Activated CD8-positive, alpha-beta memory T cell treated with anti-CD3 and anti-CD28 coated beads for 48 hours (primary cell): ENCODE results near the gene QSER1.
"Not testable (repeated sequence)": the region's sequence is repeated elsewhere in the genome, so short reads cannot be mapped to it uniquely, and the experiment has no call there.

Experiments used
- DNase-seq, 3 experiments: peaks; one replicate each; pipeline ENCODE4 v3.0.0-alpha.2; 2020; ENCODE audit warnings: low read depth in 2 of 3, low spot score in 2 of 3

Gene QSER1

DNA sequence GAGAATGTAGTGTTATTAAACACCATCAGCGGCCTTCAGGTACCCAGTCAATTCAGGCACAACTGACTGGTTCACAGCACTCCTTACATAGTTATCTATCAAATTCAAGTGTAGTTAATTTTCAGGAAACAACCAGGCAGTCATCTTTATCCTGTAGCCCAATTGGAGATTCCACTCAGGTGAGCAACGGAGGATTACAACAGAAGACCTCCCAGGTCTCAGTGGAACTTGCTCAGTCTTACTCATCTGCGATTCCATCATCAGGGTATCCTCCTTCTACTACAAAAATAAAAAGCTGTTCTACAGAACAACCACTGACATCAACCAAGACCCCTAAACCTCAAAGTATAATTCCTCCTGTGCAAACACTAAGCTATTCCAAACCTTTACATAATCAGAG lies 39.6 kb downstream of the QSER1 start:
- no peak for DNase-seq

DNA sequence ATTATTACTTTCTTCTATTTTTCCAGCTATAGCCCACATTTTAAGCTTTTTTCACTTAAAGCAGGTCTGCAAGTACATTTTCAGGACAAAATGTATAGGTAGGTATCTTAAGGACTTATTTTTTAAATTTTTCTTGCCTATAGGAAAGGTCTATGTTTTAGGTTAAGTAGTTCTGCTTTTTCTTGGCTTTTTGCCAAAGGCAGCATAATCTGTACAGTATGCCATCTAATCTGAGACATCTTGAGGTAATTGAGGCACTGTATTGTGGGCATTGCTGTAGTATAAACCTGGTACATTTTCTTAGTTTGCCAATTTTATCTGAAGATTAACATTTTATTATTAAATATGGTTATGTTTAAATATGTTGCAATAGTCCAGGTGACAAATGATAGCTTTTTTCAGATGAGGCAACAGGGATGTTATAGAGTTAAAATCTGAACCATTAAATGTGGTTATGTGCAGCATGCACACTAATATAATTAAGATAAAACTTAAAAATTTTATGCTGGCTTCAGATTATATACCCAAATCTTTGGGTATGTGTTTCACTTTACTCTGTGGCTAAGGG lies 42.9 kb downstream of the QSER1 start:
- no peak for DNase-seq

DNA sequence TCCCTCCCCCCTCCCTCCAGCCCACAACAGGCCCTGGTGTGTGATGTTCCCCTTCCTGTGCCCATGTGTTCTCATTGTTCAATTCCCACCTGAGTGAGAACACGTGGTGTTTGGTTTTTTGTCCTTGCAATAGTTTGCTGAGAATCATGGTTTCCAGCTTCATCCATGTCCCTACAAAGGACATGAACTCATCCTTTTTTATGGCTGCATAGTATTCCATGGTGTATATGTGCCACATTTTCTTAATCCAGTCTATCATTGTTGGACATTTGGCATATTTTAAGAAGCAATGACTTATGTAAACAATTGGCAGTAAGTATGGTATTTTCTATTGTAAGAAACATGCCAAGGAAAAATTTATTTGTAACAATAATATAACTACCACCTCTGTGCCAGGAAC lies 43.6 kb downstream of the QSER1 start:
- not testable (repeated sequence) for DNase-seq

DNA sequence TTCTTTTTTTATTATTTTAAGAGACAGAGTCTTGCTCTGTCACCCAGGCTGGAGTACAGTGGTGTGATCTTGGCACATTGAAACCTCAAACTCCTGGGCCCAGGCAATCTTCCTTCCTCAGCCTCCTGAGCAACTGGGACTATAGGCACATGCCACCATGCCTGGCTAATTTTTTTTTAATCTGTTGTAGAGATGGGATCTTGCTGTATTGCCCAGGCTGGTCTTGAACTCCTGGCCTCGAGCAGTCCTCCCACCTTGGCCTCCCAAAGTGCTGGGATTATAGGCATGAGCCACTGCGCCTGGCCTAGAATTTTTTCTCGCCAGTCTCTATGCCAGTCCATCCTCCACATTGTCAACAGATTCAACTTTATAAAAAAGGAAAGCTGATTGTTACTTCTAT lies 44.7 kb downstream of the QSER1 start:
- DNase-seq: not testable (repeated sequence)

DNA sequence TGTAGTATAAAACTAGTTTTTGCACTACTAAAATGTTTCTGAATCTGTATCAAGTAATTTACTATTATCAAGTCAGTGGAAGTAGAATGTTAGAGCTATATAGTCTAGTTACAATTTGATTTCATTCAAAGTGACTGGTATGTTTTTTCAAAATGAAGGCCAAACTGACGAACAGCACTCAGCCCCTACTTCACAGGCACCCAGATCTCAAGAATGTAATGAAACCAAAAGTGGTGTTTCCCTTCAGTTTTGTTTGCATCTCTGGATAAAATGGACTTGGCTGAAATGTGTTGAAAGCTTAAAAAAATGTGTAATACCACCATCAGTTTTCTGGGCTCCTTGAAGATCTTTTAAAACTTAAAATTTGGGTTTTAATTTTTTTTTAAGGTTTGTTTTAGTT lies 46.4 kb downstream of the QSER1 start:
- DNase-seq: no peak

DNA sequence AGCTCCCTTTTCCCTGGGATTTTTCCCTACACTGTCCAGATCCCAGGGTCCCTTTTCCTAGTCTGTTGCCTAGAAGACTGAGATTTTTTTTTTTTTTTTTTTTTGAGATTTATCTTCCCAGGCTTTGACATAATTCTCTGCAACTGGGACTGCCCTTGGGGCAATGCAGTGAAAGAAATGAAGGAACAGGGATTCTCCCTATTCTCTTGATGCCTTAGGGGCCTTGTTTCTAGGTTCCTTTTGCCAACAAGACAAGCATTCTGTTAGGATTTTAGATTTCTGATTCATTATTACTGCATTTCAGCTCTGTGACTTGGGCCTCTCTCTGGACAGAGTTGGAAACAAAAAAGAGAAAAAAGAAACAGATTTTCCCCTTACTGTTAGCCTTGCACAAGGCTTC lies 47.3 kb downstream of the QSER1 start:
- no peak for DNase-seq

DNA sequence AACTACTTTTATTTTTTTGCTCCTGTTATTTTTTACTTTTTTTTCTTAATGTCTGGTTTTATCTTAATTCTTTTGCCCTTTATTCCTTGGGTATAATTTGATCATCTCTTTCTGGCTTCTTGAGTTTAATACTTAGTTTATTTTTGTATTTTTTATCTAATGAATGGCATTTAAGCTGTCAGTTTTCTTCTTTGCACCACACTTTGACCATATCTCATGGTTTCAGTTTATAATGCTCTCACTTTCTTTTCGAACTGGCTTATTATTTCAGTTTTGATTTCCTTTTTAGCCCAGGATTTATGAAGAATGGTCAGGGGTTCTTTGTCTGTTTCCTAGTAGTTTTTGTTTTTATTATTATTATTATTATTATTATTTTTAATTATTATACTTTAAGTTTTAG lies 48.3 kb downstream of the QSER1 start:
- DNase-seq: no peak

DNA sequence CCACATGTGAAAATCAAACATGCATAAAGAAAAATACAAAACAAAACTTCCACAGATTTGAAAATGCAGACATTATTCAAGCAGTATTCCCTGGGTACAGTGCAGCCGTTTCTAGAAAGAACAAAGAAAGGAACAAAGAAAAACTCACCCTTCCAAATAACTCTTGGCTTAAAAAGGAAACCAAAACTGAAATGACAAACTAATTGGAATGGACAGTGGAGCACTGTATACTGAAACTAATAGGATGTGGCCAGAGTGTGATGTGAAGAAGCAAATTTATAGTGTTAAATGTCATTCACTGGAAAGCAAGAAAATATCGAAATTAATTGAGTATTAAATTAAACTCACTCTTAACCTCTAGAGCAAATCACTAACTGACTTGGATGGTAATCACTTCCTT lies 55.4 kb downstream of the QSER1 start:
- no peak for DNase-seq

DNA sequence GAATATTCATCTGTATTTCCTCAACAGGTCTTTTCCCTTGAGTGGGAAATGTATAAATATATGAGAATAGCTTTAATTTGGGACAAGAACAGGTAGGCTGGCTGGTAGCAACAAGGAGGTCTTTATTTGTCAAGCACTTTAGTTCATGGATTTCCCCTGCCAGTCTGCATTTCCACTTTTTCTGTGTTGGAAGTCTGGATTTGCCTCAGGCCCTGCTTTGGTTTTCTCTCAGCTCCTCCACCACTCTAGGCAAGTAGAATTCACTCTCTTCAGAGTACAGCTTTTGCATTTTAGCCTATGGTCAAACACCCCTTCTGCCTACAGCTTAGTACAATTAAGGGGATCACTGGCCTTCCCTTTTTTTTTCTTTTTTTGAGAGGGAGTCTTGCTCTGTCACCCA lies 57.1 kb downstream of the QSER1 start:
- no peak for DNase-seq

DNA sequence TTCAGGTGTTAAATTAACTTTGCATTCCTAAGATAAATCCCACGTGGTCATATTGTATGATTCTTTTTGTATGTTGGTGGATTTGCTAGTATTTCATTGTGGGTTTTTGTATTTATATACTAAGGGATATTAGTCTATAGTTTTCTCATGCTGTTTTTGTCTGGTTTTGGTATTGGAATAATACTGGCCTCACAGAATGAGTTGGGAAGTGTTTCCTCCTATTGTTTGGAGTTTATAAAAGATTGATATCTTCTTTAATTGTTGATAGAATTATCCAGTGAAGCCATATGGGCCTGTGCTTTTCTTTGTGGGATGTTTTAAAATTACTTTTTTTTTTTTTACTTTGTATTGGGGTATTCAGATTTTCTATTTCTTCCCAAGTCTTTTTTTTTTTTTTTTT lies 59.8 kb downstream of the QSER1 start:
- no peak for DNase-seq

DNA sequence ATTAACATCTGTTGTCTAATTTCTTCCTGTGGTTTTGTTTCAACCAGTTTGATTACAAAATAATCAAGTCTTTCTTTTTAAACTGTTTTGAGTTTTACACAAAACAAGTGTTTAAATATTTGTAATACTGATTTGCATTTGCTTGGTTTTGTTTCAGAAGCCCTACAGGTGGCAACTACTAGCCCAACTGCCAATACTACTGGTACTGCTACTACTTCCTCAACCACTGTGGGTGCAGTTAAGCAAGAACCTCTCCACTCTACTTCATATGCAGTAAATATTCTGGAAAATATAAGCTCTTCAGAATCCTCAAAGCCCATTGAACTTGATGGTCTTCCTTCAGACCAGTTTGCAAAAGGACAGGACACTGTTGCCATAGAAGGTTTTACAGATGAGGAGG lies 61.1 kb downstream of the QSER1 start:
- DNase-seq: no peak

DNA sequence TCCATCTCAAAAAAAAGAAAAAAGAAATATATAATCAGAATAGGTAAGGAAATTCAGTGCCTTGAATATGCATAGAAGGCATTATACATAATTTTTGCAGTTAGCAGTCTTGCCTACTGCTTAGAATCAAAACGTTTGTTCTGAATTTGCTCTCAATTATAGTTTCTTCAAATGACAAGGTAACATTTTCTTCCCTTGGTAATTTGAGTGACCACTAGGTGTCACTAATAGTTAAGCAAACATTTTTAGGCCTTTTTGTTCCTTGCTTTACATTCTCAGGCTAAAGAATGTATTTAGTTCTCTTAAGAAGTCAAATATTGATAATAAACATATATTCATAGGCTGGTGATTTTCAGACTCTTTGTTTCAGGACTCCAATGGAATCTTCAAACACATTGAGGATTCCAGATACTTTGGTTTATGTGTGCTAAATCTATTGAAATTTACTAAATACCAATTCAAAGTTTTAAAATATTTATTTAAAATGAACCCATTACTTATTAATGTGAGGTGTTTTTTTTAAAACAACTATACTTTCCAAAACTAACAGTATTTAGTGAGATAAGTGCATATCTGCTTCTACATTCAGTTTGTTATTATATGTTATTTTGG lies 68.0 kb downstream of the QSER1 start:
- DNase-seq: no peak

DNA sequence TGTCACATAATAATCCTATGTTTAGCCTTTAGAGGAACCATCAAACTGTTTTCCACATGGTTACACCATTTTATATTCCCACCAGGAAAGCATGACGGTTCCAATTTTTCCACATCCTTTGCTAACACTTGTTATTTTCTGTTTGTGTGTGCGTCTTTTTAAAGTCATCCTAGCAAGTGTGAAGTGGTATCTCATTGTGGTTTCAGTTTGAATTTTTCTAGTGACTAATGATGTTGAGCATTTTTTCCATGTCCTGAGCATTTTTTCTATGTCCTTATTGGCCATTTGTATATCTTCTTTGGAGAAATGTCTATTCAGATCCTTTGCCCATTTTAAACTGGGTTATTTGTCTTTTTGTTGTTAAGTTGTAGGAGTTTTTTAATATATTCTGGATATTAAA lies 69.4 kb downstream of the QSER1 start:
- no peak for DNase-seq

DNA sequence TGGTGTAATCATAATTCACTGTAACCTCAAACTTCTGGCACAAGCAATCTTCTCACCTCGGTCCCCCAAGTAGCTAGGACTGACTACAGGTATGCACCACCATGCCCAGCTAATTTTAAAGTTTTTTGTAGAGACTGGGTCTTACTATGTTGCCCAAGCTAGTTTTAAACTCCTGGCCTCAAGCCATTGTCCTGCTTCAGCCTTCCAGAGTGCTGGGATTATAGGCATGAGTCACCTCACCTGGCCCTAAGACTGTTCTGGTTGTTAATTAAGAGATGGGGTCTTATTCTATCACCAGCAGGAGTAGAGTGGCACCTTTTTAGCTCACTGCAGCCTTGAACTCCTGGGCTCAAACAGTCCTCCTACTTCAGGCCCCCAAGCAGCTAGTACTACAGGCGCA lies 71.1 kb downstream of the QSER1 start:
- no peak for DNase-seq

DNA sequence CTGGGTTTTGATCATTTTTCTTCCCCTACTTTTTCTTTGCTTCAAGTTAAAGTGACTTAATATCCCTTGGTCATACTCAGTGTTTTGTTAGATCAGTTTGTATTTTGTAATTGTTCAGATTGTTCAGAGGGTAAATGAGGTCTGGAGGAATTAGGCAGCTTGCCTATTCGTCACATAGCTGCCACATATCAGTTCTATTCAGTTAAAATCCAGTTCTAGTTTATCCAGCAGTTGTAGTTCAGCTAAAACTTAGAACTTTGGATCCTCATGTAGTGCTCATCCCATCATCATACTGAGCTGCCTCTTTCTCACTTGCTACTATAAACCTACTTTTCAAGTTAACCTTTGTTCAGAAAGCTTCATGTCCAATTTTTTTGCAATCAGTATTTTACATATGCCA lies 75.9 kb downstream of the QSER1 start:
- DNase-seq: no peak

DNA sequence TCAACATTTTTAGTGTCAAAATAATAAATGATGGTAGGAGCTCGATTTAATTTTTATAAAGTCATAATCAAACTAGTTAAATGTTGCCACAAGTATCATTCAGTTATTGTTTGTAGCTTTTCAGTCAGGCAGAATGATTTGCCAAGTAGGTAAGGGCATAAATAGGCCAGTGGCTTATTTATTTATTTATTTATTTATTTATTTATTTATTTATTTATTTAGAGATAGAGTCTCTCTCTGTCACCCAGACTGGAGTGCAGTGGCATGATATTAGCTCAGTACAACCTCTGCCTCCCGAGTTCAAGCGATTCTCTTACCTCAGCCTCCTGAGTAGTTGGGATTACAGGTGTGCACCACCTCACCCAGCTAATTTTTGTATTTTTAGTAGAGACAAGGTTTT lies 79.6 kb downstream of the QSER1 start:
- not testable (repeated sequence) for DNase-seq

DNA sequence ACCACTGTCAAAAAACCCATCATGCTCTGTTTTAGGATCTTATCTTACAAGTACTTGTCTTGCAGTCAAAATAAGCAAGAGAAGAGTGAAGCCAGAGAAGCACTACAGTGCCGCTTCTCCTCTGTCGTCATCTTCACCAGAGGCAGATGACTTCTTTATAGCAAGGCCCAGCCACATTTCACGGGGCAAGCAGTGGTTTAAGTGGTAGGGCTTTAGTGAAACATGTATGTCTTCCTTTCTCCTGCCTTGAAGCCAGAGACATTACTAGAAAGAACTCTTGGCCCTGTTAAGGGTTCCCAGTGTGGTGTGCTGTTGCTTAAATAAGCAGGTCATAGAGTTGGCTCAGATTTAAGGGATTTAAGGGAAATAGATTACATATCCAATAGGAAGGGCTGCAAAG lies 80.2 kb downstream of the QSER1 start:
- no peak for DNase-seq

DNA sequence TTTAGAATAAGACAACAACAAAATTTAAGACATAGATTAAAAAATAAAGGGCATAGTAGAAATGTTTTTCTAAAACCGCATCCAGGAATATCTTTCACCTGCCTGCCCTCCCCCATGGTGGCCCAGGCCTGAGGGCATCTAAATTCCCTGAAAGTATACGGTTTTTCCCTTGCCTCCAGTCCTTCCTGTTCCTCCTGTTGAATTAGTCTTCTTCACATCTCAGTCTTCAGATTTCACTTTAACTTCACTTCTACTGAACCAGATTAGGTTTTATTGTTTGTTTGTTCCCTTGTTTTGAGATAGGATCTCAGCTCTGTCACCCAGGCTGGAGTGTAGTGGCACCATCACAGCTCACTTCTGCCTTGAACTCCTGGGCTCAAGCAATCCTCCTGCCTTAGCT lies 90.0 kb downstream of the QSER1 start:
- DNase-seq: no peak

DNA sequence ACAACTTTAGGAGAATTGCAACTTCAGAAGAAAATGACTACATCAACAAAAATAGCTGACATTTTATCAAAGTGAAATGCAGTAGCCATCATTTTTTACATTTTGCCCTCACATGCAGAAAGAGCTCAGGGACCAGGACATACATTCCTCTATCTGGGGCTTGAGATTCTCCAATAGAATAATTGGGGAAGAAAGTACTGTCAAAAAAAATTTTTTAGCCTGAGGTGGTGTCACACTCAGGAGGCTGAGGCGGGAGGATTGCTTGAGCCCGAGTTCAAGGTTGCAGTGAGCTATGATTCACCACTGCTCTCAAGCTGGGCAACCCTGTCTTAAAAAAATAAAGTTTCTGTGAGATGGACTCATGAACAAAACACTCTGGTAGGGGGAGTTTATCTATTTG lies 90.9 kb downstream of the QSER1 start:
- no peak for DNase-seq

DNA sequence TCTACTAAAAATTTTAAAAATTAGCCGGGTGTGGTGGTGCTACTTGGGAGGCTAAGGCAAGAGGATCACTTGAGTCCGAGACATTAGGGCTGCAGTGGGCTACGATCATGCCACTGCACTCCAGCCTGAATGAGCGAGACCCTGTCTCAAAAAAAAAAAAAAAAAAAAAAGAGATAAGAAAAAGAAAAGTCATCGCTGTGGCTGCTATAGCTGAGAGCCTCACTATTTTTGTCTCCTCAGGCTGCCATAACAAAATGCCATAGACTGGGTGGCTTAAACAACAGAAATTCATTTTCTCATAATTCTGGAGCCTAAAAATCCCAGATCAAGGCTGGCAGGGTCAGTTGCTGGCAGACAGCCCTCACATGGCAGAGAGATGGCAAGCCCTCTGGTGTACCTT lies 93.0 kb downstream of the QSER1 start:
- no peak for DNase-seq

DNA sequence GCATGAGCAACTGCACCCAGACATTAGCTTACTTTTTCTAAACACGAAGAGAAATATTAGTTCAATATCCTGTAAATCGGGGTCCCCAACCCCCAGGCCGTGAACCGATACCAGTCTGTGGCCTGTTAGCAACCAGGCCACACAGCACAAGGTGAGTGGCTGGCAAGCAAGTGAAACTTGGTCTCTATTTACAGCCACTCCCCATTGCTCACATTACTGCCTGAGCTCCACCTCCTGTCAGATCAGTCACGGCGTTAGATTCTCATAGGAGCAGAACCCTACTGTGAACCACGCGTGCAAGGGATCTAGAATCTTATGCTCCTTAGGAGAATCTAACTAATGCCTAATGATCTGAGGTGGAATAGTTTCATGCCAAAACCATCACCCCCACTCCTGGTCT lies 95.2 kb downstream of the QSER1 start:
- no peak for DNase-seq

DNA sequence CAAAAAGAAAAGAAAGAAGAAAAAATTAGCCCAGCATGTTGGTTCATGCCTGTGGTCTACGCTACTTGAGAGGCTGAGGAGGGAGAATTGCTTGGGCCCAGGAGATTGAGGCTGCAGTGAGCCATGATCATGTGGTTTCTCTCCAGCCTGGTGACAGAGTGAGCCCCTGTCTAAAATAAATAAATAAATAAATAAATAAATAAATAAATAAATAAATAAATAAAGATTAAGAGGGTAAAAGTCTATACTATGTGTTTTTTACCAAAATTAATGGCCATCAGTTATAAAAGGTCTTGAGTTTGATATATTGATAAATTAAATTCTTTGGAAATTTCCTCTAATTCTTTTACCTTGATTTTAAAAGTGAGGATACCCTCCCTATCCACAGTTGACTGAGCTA lies 97.9 kb downstream of the QSER1 start:
- no peak for DNase-seq

DNA sequence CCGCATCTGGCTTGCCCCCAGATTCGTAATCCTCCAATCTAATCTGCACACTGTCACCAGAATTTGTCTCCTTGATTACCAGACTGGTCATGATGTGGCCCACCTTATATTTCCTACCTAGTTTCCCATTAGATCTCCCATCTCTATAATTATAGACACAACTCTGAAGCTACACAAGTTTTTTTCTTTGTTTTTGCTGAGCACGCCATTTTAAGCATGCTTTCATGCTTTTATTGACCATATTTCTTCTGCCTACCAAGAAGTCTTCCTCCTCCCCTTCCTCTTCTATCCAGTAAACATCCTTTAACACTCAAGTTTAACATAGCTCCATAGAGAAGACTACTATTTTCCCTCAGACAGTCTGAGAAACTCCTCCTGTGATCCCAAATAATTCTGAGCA lies 98.8 kb downstream of the QSER1 start:
- no peak for DNase-seq

DNA sequence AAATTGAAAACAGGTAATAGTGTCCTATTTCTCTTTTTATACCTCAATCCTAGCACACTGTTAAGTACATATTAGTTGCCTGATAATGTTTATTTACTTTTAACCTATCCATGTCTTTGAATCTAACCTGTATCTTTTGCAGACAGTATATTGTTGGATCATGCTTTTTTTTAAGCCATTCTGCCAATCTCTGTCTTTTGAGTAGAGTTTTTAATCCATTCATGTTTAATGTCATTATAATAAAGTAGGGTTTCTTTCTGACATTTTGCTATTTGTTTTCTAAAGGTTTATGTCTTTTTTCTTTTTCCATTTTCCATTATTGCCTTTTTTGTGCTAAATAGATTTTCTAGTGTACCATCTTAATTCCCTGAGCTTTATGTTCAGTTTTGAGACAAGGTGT lies 99.3 kb downstream of the QSER1 start:
- no peak for DNase-seq
